GM21786 (cell line): ENCODE results near the gene LRMDA.

ENCODE experiments used
- ATAC-seq: cut with Tn5 transposase; IDR thresholded peaks from one replicate; pipeline ENCODE4 v1.9.1; 2021; ENCODE audit not compliant: unreplicated experiment

LRMDA gene

GRCh38 chr10:75803121-75803520 lies 371.7 kb downstream of the LRMDA start:
- no peak for ATAC-seq

- no peak for ATAC-seq
Observed at GRCh38 chr10:75803816-75804552, 372.6 kb downstream of the LRMDA start.

- ATAC-seq: no peak
Observed at GRCh38 chr10:75806186-75806585, 374.8 kb downstream of the LRMDA start.

GRCh38 chr10:75807456-75807855 lies 376.0 kb downstream of the LRMDA start:
- ATAC-seq: no peak

- no peak for ATAC-seq
Observed at GRCh38 chr10:75809003-75809402, 377.6 kb downstream of the LRMDA start.

- ATAC-seq: no peak
Observed at GRCh38 chr10:75814014-75814413, 382.6 kb downstream of the LRMDA start.

GRCh38 chr10:75815066-75815465 lies 383.6 kb downstream of the LRMDA start:
- ATAC-seq: no peak

GRCh38 chr10:75817198-75817597 lies 385.8 kb downstream of the LRMDA start:
- no peak for ATAC-seq

GRCh38 chr10:75818552-75818951 lies 387.1 kb downstream of the LRMDA start:
- no peak for ATAC-seq

- ATAC-seq: no peak
Observed at GRCh38 chr10:75825235-75825634, 393.8 kb downstream of the LRMDA start.

- ATAC-seq: no peak
Observed at GRCh38 chr10:75825661-75826060, 394.2 kb downstream of the LRMDA start.

- ATAC-seq: no peak
Observed at GRCh38 chr10:75826846-75827245, 395.4 kb downstream of the LRMDA start.

GRCh38 chr10:75827587-75828021 lies 396.2 kb downstream of the LRMDA start:
- ATAC-seq: no peak

GRCh38 chr10:75828413-75828812 lies 397.0 kb downstream of the LRMDA start:
- no peak for ATAC-seq

GRCh38 chr10:75836064-75836463 lies 404.6 kb downstream of the LRMDA start:
- no peak for ATAC-seq

- ATAC-seq: no peak
Observed at GRCh38 chr10:75838486-75838885, 407.1 kb downstream of the LRMDA start.

- ATAC-seq: no peak
Observed at GRCh38 chr10:75839020-75839419, 407.6 kb downstream of the LRMDA start.

GRCh38 chr10:75841266-75841665 lies 409.8 kb downstream of the LRMDA start:
- ATAC-seq: no peak

GRCh38 chr10:75845176-75845947 lies 413.9 kb downstream of the LRMDA start:
- ATAC-seq: no peak

GRCh38 chr10:75847477-75847876 lies 416.1 kb downstream of the LRMDA start:
- ATAC-seq: no peak

GRCh38 chr10:75851580-75852345 lies 420.3 kb downstream of the LRMDA start:
- no peak for ATAC-seq
